Lower leg skin (tissue), 3 donors: ENCODE measurements around the gene MATN1.

Source experiments
- CTCF ChIP-seq, 3 donors: fragments of 450-650 bp; IDR thresholded peaks; one replicate each; pipeline ENCODE4 v1.5.1; 2016; ENCODE audit warnings: antibody characterized with exemption in 3 of 3, mild to moderate bottlenecking in 3 of 3, moderate library complexity in 2 of 3
- POLR2A ChIP-seq, 2 donors: fragments of 450-650 bp; IDR thresholded peaks; one replicate each; pipeline ENCODE4 v1.6.1; 2016 to 2017; ENCODE audit warnings: antibody characterized with exemption in 2 of 2, mild to moderate bottlenecking in 1 of 2, moderate library complexity in 1 of 2

- TF ChIP-seq POLR2A (IDR thresholded peaks at IDR 0.05) (no peak), CTCF (IDR thresholded peaks at IDR 0.05) (no peak)
These were observed 30.5 kb downstream of the MATN1 start for GRCh38 chr1:30692948-30693301.
